Glutamatergic neuron (in vitro differentiated cells): ENCODE data around the gene OPALIN. TPM values are rescaled to one million over a fixed set of nuclear protein-coding genes. Genes with fewer than 3 reads are reported as not detected.

Experiments
- DNase-seq: peaks from one replicate; pipeline ENCODE4 v3.0.0; 2022
- H3K27ac Mint-ChIP-seq: one replicate; pipeline ENCODE4 v1.8.0; 2020; ENCODE audit warnings: mild to moderate bottlenecking, mixed read lengths, inconsistent platforms; ENCODE audit not compliant: unreplicated experiment
- H3K27me3 Mint-ChIP-seq: one replicate; pipeline ENCODE4 v1.8.0; 2020; ENCODE audit warnings: mild to moderate bottlenecking, moderate library complexity, mixed read lengths, inconsistent platforms; ENCODE audit not compliant: unreplicated experiment
- H3K36me3 Mint-ChIP-seq: one replicate; pipeline ENCODE4 v1.8.0; 2020; ENCODE audit warnings: mild to moderate bottlenecking, mixed read lengths, inconsistent platforms; ENCODE audit not compliant: unreplicated experiment
- H3K4me1 Mint-ChIP-seq: one replicate; pipeline ENCODE4 v1.8.0; 2020; ENCODE audit warnings: mild to moderate bottlenecking, low read depth, mixed read lengths, inconsistent platforms; ENCODE audit not compliant: unreplicated experiment
- H3K4me3 Mint-ChIP-seq: one replicate; pipeline ENCODE4 v1.8.0; 2020; ENCODE audit warnings: mild to moderate bottlenecking, mixed read lengths, inconsistent platforms; ENCODE audit not compliant: unreplicated experiment
- H3K9me3 Mint-ChIP-seq: one replicate; pipeline ENCODE4 v1.8.0; 2020; ENCODE audit warnings: mild to moderate bottlenecking, moderate library complexity, mixed read lengths, inconsistent platforms; ENCODE audit not compliant: unreplicated experiment
- total RNA-seq: library from RNA; stranded (reverse); fragmentation: NEBNext Ultra II Directional; extraction: Animal tissue kit (Norgen Biotek cat#: 25700); gene quantifications from one replicate; pipeline ENCODE4 v1.2.1, GENCODE V29; 2021; ENCODE audit not compliant: unreplicated experiment
- TF ChIP-seq, protein P1 (sequence below): fragments of 200-600 bp; sonication (generic); IDR thresholded peaks from one replicate; pipeline ENCODE4 v1.5.0; 2021; ENCODE audit not compliant: partially characterized antibody, unreplicated experiment

OPALIN gene
- total RNA-seq, 1 donor from 2014 or later: not detected

DNA sequence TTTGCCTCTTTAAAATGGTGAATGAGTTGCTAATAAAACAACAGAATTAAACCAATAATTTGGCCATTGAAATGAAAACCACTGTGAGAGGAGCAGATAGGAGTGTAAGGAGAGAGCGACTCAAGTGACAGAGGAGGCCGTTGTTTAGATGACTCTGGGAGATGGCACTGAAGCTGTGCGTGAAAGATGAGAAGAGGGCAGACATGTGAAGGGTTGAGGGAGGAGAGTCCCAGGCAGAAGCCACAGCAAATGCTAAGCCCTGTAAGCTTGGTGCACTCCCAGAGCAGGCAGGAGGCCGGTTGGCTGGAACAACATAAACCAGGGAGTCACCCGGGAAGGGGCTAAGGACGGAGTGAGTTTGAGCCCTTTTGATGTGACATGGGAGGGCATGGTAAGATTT is 814 bp upstream of the OPALIN start:
- peaks cover 7% of the 10 kb centered on the region for H3K4me1 Mint-ChIP-seq
- H3K9me3 Mint-ChIP-seq: peaks cover 2% of the 10 kb centered on the region
- no peak overlapping the region for H3K4me3 Mint-ChIP-seq
- H3K27me3 Mint-ChIP-seq: peaks cover 5% of the 10 kb centered on the region
- TF ChIP-seq, protein P1, sequence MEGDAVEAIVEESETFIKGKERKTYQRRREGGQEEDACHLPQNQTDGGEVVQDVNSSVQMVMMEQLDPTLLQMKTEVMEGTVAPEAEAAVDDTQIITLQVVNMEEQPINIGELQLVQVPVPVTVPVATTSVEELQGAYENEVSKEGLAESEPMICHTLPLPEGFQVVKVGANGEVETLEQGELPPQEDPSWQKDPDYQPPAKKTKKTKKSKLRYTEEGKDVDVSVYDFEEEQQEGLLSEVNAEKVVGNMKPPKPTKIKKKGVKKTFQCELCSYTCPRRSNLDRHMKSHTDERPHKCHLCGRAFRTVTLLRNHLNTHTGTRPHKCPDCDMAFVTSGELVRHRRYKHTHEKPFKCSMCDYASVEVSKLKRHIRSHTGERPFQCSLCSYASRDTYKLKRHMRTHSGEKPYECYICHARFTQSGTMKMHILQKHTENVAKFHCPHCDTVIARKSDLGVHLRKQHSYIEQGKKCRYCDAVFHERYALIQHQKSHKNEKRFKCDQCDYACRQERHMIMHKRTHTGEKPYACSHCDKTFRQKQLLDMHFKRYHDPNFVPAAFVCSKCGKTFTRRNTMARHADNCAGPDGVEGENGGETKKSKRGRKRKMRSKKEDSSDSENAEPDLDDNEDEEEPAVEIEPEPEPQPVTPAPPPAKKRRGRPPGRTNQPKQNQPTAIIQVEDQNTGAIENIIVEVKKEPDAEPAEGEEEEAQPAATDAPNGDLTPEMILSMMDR: no peak
- no peaks in the 10 kb centered on the region for H3K36me3 Mint-ChIP-seq
- H3K27ac Mint-ChIP-seq: no peak overlapping the region
- DNase-seq: no peak

DNA sequence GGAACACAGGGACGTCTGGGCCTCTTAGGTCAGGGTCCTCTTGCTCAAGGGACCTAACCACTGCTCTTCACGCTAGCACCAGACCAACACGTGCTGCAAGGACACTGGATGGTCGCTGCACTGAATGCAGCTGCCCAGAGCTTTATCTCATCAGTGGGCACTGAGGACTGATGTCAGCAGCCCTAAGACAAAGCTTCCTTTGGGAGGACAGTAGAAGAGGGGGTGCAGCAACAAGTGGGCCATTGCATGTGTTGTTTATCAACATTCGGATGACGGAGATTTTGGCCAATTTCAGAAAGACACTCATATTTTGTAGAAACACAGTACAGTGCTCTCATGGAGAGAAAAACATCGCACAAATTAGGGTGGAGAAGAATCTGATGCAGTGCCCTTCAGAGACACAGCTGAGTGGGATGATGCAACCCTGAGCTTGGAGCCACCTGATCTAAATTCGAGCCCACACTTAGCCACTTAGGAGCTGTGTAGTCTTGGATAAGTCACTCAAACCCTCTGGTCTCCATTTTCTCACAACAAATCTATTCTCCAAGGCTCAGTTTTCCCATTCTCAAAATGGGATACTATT is 1.7 kb downstream of the OPALIN start:
- Mint-ChIP-seq H3K9me3 (peaks cover 2% of the 10 kb centered on the region), H3K27ac (no peak overlapping the region), H3K27me3 (peaks cover 3% of the 10 kb centered on the region), H3K4me3 (no peak overlapping the region), H3K36me3 (no peaks in the 10 kb centered on the region), H3K4me1 (peaks cover 7% of the 10 kb centered on the region)
- TF ChIP-seq, protein P1: no peak
- DNase-seq: no peak

DNA sequence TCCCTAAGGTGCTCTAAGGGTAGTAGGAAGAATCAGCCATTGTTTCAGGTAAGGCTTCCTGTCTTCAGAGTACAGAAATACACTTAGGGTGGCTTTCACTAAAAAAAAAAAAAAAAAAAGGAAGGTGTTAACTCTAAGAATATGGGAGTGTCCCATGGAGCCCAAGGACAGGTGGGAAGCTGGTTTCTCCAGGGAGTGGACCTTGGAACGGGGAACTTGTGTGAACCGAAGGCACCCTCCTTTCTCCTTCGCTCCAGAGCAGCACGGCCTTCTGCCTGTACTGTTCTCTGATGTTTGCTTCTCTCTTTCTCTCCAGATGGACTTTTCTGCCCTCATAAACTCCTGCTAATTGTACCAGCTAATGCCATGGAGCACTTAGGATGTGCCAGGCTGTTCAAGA is 6.2 kb downstream of the OPALIN start:
- Mint-ChIP-seq H3K36me3 (no peaks in the 10 kb centered on the region), H3K4me3 (no peak overlapping the region), H3K9me3 (no peaks in the 10 kb centered on the region), H3K27ac (no peak overlapping the region), H3K27me3 (no peaks in the 10 kb centered on the region), H3K4me1 (no peaks in the 10 kb centered on the region)
- no peak for DNase-seq
- TF ChIP-seq, protein P1: no peak

DNA sequence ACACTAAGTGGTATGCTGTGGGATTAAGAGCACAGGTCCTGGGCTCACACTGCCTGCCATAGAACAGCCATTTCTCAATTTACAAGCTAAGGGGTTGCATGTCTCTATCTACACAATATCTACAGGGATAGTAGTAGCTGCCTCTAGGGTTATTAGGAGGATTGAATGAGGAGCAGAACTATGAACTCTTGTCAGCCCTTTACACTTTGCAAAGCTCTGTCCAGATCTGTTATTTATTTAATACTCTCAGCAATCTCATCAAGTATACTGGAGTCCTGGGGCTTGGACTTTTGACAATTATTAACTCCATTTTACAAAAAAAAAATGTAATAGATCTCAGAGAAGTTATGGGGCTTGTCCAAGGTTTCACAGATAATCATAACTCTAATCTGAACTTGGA is 6.8 kb downstream of the OPALIN start:
- H3K4me3 Mint-ChIP-seq: no peak overlapping the region
- TF ChIP-seq, protein P1: no peak
- H3K4me1 Mint-ChIP-seq: no peaks in the 10 kb centered on the region
- no peaks in the 10 kb centered on the region for H3K36me3 Mint-ChIP-seq
- H3K9me3 Mint-ChIP-seq: no peaks in the 10 kb centered on the region
- no peaks in the 10 kb centered on the region for H3K27me3 Mint-ChIP-seq
- no peak overlapping the region for H3K27ac Mint-ChIP-seq
- DNase-seq: no peak

DNA sequence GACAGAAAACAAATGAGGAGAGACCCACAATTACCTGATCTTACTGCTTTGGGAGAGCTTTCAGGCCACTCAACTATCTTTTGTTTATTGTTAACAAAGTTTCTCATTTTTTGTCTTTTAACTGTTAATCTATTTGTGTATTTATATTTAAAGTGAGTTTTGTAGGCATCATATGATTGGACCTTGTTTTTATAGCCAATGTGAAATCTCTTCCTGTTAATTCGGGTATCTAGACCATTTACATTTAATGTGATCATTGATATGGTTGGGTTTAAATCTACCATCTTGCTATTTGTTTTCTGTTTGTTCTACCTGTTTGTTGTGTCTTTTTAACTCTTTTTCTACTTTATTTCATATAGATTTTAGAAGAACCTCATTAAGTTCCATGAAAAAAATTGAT is 12.5 kb downstream of the OPALIN start:
- TF ChIP-seq, protein P1: no peak
- no peak for DNase-seq
- H3K36me3 Mint-ChIP-seq: peaks cover 13% of the 10 kb centered on the region
- H3K27ac Mint-ChIP-seq: no peak overlapping the region
- no peaks in the 10 kb centered on the region for H3K27me3 Mint-ChIP-seq
- H3K4me1 Mint-ChIP-seq: no peaks in the 10 kb centered on the region
- no peak overlapping the region for H3K4me3 Mint-ChIP-seq
- peaks cover 1% of the 10 kb centered on the region for H3K9me3 Mint-ChIP-seq
